ENCODE results near the gene KRTAP5-6. TPM values are rescaled to one million over a fixed set of nuclear protein-coding genes. Genes with fewer than 3 reads are reported as not detected.

The KRTAP5-6 gene
- total RNA-seq, 4 donors from 2014 or later = not detected

DNA sequence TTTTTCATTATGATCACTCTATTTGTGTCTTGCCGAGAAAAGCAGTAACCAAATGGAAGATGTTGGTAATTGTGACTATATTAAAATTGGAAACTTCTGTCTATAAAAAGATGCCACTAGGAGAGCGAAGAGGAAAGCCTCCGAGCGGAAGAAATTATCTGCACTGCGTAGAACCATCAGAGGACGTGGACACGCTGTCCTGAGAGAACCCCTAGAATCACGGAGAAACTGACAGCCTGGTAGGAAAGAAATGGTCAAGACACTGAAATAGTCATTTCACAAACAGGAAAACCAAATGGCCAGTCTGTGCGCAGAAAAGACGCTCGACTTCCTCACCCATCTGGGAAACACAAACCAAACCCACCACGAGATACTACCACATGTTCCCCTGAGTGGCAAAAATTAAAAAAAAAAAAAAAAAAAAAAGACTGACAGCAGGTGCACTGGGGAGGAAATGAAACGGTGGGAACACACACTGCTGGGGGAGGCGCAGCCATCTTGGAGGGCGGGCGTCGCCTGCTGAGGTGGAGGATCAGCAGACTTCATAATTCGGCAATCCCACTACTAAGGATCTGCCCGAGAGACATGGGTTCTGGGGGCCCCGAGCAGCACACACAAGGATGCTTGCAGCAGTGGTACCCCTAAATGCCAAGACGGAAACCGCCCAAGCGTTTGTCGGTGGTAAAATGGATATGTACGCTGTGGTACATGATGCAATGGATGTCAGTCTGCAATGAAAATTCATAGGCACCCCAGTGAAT, 32.1 kb downstream of the KRTAP5-6 start:
- TF ChIP-seq EP300 (IDR thresholded peaks at IDR 0.05; ENCODE audit: low read depth) = no peak
- no peak for TF ChIP-seq POLR2A (IDR thresholded peaks at IDR 0.05)
- no peak for TF ChIP-seq POLR2AphosphoS5 (IDR thresholded peaks at IDR 0.05)
- TF ChIP-seq, protein P1, sequence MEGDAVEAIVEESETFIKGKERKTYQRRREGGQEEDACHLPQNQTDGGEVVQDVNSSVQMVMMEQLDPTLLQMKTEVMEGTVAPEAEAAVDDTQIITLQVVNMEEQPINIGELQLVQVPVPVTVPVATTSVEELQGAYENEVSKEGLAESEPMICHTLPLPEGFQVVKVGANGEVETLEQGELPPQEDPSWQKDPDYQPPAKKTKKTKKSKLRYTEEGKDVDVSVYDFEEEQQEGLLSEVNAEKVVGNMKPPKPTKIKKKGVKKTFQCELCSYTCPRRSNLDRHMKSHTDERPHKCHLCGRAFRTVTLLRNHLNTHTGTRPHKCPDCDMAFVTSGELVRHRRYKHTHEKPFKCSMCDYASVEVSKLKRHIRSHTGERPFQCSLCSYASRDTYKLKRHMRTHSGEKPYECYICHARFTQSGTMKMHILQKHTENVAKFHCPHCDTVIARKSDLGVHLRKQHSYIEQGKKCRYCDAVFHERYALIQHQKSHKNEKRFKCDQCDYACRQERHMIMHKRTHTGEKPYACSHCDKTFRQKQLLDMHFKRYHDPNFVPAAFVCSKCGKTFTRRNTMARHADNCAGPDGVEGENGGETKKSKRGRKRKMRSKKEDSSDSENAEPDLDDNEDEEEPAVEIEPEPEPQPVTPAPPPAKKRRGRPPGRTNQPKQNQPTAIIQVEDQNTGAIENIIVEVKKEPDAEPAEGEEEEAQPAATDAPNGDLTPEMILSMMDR (IDR thresholded peaks at IDR 0.05) = no peak
- peaks cover 80% of the 10 kb centered on the region for H3K27me3 ChIP-seq
- H3K36me3 ChIP-seq = no peaks in the 10 kb centered on the region
- no peak overlapping the region for H3K4me3 ChIP-seq
- WGBS, 2 donors (ENCODE audit: low coverage in 1 of 2) = 66 to 71% methylated on average over 15 to 25 of the region's 25 CpGs
- no peak overlapping the region for H3K27ac ChIP-seq
- intact Hi-C loops (cut with DNase I; ENCODE audit: low total_unique reads) = no loop called here
- in situ Hi-C loops (cut with MboI; ENCODE audit: low pct_ligation_motif_present in 1 of 4, low pct_unique_long_range_greater_than_20kb in 1 of 4, low sequenced_read_pairs in 3 of 4) = no loop called here
- no peaks in the 10 kb centered on the region for H3K4me1 ChIP-seq
- DNase-seq = no peak
- no peaks in the 10 kb centered on the region for H3K9me3 ChIP-seq

DNA sequence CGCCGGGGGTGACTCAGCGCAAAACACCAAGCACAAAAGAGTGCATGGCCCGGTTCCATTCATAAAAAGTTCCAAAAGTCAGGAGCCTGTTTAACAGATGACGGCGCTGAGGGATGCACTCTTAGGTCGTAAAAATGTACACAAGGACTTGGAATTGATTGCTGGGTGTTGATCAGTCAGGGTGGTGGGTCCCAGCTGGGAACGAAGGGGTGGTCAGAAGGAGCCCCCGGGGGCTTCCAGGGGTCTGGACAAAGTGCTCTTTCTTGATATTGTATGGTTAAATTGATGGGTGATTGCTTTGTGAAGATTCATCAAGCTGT, 32.7 kb downstream of the KRTAP5-6 start:
- no peaks in the 10 kb centered on the region for H3K4me1 ChIP-seq
- no peaks in the 10 kb centered on the region for H3K9me3 ChIP-seq
- H3K36me3 ChIP-seq = no peaks in the 10 kb centered on the region
- peaks cover 80% of the 10 kb centered on the region for H3K27me3 ChIP-seq
- TF ChIP-seq POLR2A (IDR thresholded peaks at IDR 0.05) (no peak), EP300 (IDR thresholded peaks at IDR 0.05; ENCODE audit: low read depth) (no peak), POLR2AphosphoS5 (IDR thresholded peaks at IDR 0.05) (no peak)
- TF ChIP-seq, protein P1 (IDR thresholded peaks at IDR 0.05) = no peak
- H3K4me3 ChIP-seq = no peak overlapping the region
- intact Hi-C loops (cut with DNase I; ENCODE audit: low total_unique reads) = no loop called here
- H3K27ac ChIP-seq = no peak overlapping the region
- DNase-seq = no peak
- in situ Hi-C loops (cut with MboI; ENCODE audit: low pct_ligation_motif_present in 1 of 4, low pct_unique_long_range_greater_than_20kb in 1 of 4, low sequenced_read_pairs in 3 of 4) = no loop called here
- WGBS, 2 donors (ENCODE audit: low coverage in 1 of 2) = 45 to 53% methylated on average over 5 to 9 of the region's 9 CpGs

- peaks cover 80% of the 10 kb centered on the region for H3K27me3 ChIP-seq
- no peak for TF ChIP-seq EP300 (IDR thresholded peaks at IDR 0.05; ENCODE audit: low read depth)
- TF ChIP-seq POLR2A (IDR thresholded peaks at IDR 0.05) = no peak
- TF ChIP-seq POLR2AphosphoS5 (IDR thresholded peaks at IDR 0.05) = no peak
- TF ChIP-seq, protein P1 (IDR thresholded peaks at IDR 0.05) = no peak
- no peaks in the 10 kb centered on the region for H3K4me1 ChIP-seq
- DNase-seq = no peak
- no peaks in the 10 kb centered on the region for H3K36me3 ChIP-seq
- H3K27ac ChIP-seq = no peak overlapping the region
- WGBS, 2 donors (ENCODE audit: low coverage in 1 of 2) = 44 to 61% methylated on average over 7 to 11 of the region's 11 CpGs
- no peaks in the 10 kb centered on the region for H3K9me3 ChIP-seq
- in situ Hi-C loops (cut with MboI; ENCODE audit: low pct_ligation_motif_present in 1 of 4, low pct_unique_long_range_greater_than_20kb in 1 of 4, low sequenced_read_pairs in 3 of 4) = no loop called here
- H3K4me3 ChIP-seq = no peak overlapping the region
- intact Hi-C loops (cut with DNase I; ENCODE audit: low total_unique reads) = no loop called here
These were observed 33.1 kb downstream of the KRTAP5-6 start for GRCh38 chr11:1730059-1730629.

DNA sequence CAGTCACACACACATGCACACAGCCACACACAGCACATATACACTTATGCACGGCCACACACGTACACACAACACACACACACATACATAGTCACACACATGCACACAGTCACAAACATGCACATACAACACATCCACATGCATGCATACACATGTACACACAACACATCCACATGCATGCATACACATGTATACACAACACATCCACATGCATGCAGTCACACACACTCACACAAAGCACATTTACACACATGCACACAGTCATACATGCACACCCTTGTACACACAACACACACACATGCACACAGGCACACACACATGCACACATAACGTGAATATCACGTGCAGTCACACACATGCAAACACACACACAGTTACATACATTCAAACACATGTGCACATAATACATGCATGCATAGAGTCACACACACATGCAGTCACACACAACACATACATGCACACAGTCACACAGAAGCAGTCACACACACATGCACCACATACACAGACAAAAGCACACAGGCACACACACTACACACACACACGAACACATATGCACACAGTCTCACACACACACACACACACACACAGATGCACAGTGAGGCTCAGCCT, 34.6 kb downstream of the KRTAP5-6 start:
- Histone ChIP-seq H3K36me3 (no peaks in the 10 kb centered on the region), H3K27ac (no peak overlapping the region), H3K4me3 (no peak overlapping the region), H3K4me1 (no peaks in the 10 kb centered on the region), H3K27me3 (peaks cover 80% of the 10 kb centered on the region), H3K9me3 (no peaks in the 10 kb centered on the region)
- TF ChIP-seq EP300 (IDR thresholded peaks at IDR 0.05; ENCODE audit: low read depth) = no peak
- TF ChIP-seq, protein P1 (IDR thresholded peaks at IDR 0.05) = no peak
- no peak for TF ChIP-seq POLR2AphosphoS5 (IDR thresholded peaks at IDR 0.05)
- no peak for TF ChIP-seq POLR2A (IDR thresholded peaks at IDR 0.05)
- intact Hi-C loops (cut with DNase I; ENCODE audit: low total_unique reads) = no loop called here
- no peak for DNase-seq
- in situ Hi-C loops (cut with MboI; ENCODE audit: low pct_ligation_motif_present in 1 of 4, low pct_unique_long_range_greater_than_20kb in 1 of 4, low sequenced_read_pairs in 3 of 4) = no loop called here
- WGBS, 2 donors (ENCODE audit: low coverage in 1 of 2) = 80 to 82% methylated on average over 1 to 5 of the region's 5 CpGs
